K562 (cell line): ENCODE data around the gene IZUMO4. TPM values are rescaled to one million over a fixed set of nuclear protein-coding genes. Genes with fewer than 3 reads are reported as not detected.

ENCODE experiments used
- ATAC-seq: fragments of 200-7000 bp; cut with Tn5 transposase; 3 replicates; pipeline ENCODE4 v1.9.1; 2020; ENCODE audit warnings: moderate library complexity
- BruUV-seq: library from RNA; stranded (reverse); fragments of 400-500 nt; replicated peaks from 2 replicates; lab custom pipeline; 2021; lab: Mats Ljungman, UMichigan
- CTCF ChIA-PET: fragments of 300-600 bp; formaldehyde crosslinking; extraction: SDS; loops from one replicate; lab custom pipeline; 2021; ENCODE audit warnings: low intra/inter-chr PET ratio; lab: Yijun Ruan, JAX
- POLR2A ChIA-PET: fragments of 300-600, 350-650 bp; sonication (Branson Sonifier 250); formaldehyde crosslinking; extraction: SDS; loops from one replicate; lab custom pipeline; 2021; ENCODE audit warnings: antibody characterized with exemption, inconsistent platforms; lab: Yijun Ruan, JAX
- DNase-seq, 4 experiments: peaks; one replicate each; pipeline versions ENCODE4 v3.0.0 to v3.0.0-alpha.2; 2011 to 2018; ENCODE audit warnings: low spot score in 3 of 4, mixed read lengths in 3 of 4; ENCODE audit errors: extremely low read depth in 1 of 4
- FAIRE-seq: peaks from 2 replicates; lab custom pipeline; 2011; peaks lifted over from hg19 to GRCh38; lab: Jason Lieb, UNC
- H2AFZ ChIP-seq: 2 replicates; pipeline ENCODE4 v1.6.0; 2011; ENCODE audit warnings: low read depth, low read length, control low read depth, inconsistent platforms
- H3K27ac ChIP-seq: fragments of 200-600 bp; 3 replicates; pipeline ENCODE4 v1.8.0; 2011; ENCODE audit warnings: low read depth, mild to moderate bottlenecking, control low read depth, inconsistent platforms, low read length, moderate library complexity, mixed read lengths; ENCODE audit errors: extremely low read depth
- H3K27me3 ChIP-seq, 2 experiments: fragments of 300-600 bp in 1 of 2; 2 replicates in 1 of 2; 3 replicates in 1 of 2; pipeline versions ENCODE4 v1.6.0 to v1.8.0; 2011; ENCODE audit warnings: inconsistent platforms in 2 of 2, low read length in 2 of 2, mild to moderate bottlenecking in 1 of 2, mixed read lengths in 1 of 2, moderate library complexity in 1 of 2; ENCODE audit not compliant: control insufficient read depth in 2 of 2, insufficient read depth in 2 of 2
- H3K36me3 ChIP-seq: fragments of 300-600 bp; 3 replicates; pipeline ENCODE4 v1.8.0; 2011; ENCODE audit warnings: mild to moderate bottlenecking, low read length, inconsistent platforms; ENCODE audit not compliant: control insufficient read depth, insufficient read depth
- H3K4me1 ChIP-seq, 2 experiments: fragments of 200-600 bp in 1 of 2; replicated peaks in 1 of 2; 2 replicates in 1 of 2; 3 replicates in 1 of 2; pipeline versions ENCODE4 v1.5.1 to v1.8.0; 2011; ENCODE audit warnings: inconsistent platforms in 2 of 2, low read length in 2 of 2, mild to moderate bottlenecking in 1 of 2, mixed read lengths in 1 of 2, moderate library complexity in 1 of 2; ENCODE audit not compliant: control insufficient read depth in 2 of 2, insufficient read depth in 2 of 2
- H3K4me2 ChIP-seq: 2 replicates; pipeline ENCODE4 v1.6.1; 2011; ENCODE audit warnings: low read length, control low read depth, inconsistent platforms, mixed read lengths; ENCODE audit not compliant: insufficient read depth
- H3K4me3 ChIP-seq: fragments of 200-600 bp; sonication (generic), shearing (Covaris generic); 2 replicates; pipeline ENCODE4 v1.5.1; 2016; ENCODE audit warnings: control low read depth, inconsistent platforms
- H3K79me2 ChIP-seq: fragments of 200-600 bp; 3 replicates; pipeline ENCODE4 v1.8.0; 2011; ENCODE audit warnings: low read length, inconsistent platforms; ENCODE audit not compliant: control insufficient read depth, insufficient read depth
- H3K9ac ChIP-seq, 2 experiments: 2 replicates each; pipeline versions ENCODE4 v1.6.0 to v1.6.1; 2011; ENCODE audit warnings: low read depth in 2 of 2, low read length in 2 of 2, control low read depth in 1 of 2, inconsistent platforms in 1 of 2, mild to moderate bottlenecking in 1 of 2, mixed read lengths in 1 of 2; ENCODE audit not compliant: insufficient read depth in 1 of 2
- H3K9me1 ChIP-seq: one replicate; pipeline ENCODE4 v1.6.0; 2011; ENCODE audit warnings: inconsistent platforms, mild to moderate bottlenecking, low read length, moderate library complexity; ENCODE audit not compliant: control insufficient read depth, insufficient read depth
- H3K9me3 ChIP-seq: replicated peaks from 2 replicates; pipeline ENCODE4 v1.5.1; 2011; ENCODE audit warnings: low read depth, low read length, inconsistent platforms; ENCODE audit not compliant: control insufficient read depth, insufficient read depth
- H4K20me1 ChIP-seq: replicated peaks from 2 replicates; pipeline ENCODE4 v1.6.1; 2011; ENCODE audit warnings: low read length, inconsistent platforms, mixed read lengths; ENCODE audit not compliant: control insufficient read depth, insufficient read depth
- BHLHE40 ChIP-seq: IDR thresholded peaks from 2 replicates; pipeline ENCODE4 v1.6.1; 2011; ENCODE audit warnings: low read length, improper control_type of control experiment
- ELF2 ChIP-seq: fragments of 250-450 bp; sonication (Bioruptor Pico); IDR thresholded peaks from 2 replicates; pipeline ENCODE4 v1.5.0; 2021; ENCODE audit warnings: mild to moderate bottlenecking
- ESRRB ChIP-seq: fragments of 250-450 bp; sonication (Bioruptor Pico); IDR thresholded peaks from 2 replicates; pipeline ENCODE4 v1.5.0; 2020; ENCODE audit warnings: mild to moderate bottlenecking, moderate library complexity, borderline replicate concordance
- MTA3 ChIP-seq: fragments of 450-650 bp; formaldehyde crosslinking; IDR thresholded peaks from 2 replicates; pipeline ENCODE4 v1.6.1; 2017; ENCODE audit warnings: mild to moderate bottlenecking, borderline replicate concordance
- NCOA6 ChIP-seq: fragments of 450-650 bp; IDR thresholded peaks from 2 replicates; pipeline ENCODE4 v1.6.1; 2017; ENCODE audit warnings: mild to moderate bottlenecking
- NR2F6 ChIP-seq: fragments of 450-650 bp; formaldehyde crosslinking; IDR thresholded peaks from 2 replicates; pipeline ENCODE4 v1.4.0; 2020; ENCODE audit warnings: mild to moderate bottlenecking
- PHF21A ChIP-seq: fragments of 450-650 bp; IDR thresholded peaks from 2 replicates; pipeline ENCODE4 v1.6.1; 2017; ENCODE audit warnings: low read depth, borderline replicate concordance
- ZBTB33 ChIP-seq: sonication (generic); formaldehyde crosslinking; IDR thresholded peaks from 2 replicates; pipeline ENCODE4 v1.8.1; 2023; ENCODE audit warnings: mild to moderate bottlenecking, missing genetic modification reagents
- ZNF232 ChIP-seq: sonication (generic); formaldehyde crosslinking; IDR thresholded peaks from 2 replicates; pipeline ENCODE4 v1.8.0; 2022; ENCODE audit warnings: mild to moderate bottlenecking, missing genetic modification reagents
- WGBS: fragments of 100-300 bp; shearing (Covaris generic); methylation state at CpG from one replicate; pipeline ENCODE4 v1.1.6; 2016; ENCODE audit warnings: low coverage, mixed read lengths; ENCODE audit not compliant: insufficient coverage; ENCODE audit errors: missing lambda C conversion rate; 5-methylcytosine and 5-hydroxymethylcytosine counted together
- in situ Hi-C: fragments of 300-500 bp; cut with MboI; formaldehyde crosslinking; loops from 4 replicates; pipeline ENCODE4 v1.15.0; 2018; ENCODE audit warnings: inconsistent platforms, mixed read lengths
- intact Hi-C: fragments of 100-400 bp; cut with micrococcal nuclease; formaldehyde crosslinking; loops from 2 replicates; pipeline ENCODE4 v1.14.2; 2022
- polyA plus RNA-seq, 8 experiments: library from polyadenylated mRNA; depleted of rRNA in 4 of 8; stranded (reverse) in 5 of 8; unstranded in 3 of 8; fragments of >200 nt; fragmentation: Nextera tagmentation in 2 of 8; fragmentation: Illumina TruSeq in 1 of 8; extraction: Ambion mirVana in 2 of 8; extraction: Trizol in 1 of 8; gene quantifications; 2 replicates each; pipeline versions ENCODE4 v1.2.1 to v1.2.3, GENCODE V29; 2011 to 2014; ENCODE audit warnings: inconsistent platforms in 1 of 8, missing spikeins in 1 of 8
- total RNA-seq, 7 experiments: library from RNA; depleted of rRNA in 6 of 7; stranded (reverse); fragments of >200 nt in 6 of 7; fragmentation: Illumina TruSeq in 2 of 7; extraction: Trizol in 2 of 7; gene quantifications; 2 replicates each; pipeline versions ENCODE4 v1.2.1 to v1.2.3, GENCODE V29; 2011 to 2021; ENCODE audit warnings: low replicate concordance in 1 of 7

The IZUMO4 gene
- total and polyA plus RNA-seq, 9 of the 15 experiments (the other 6 are each of a cell fraction or from before 2014, with no cell fraction given) = 0.07 to 3.9 (median 1.2) TPM

- ChIA-PET POLR2A (interaction anchor here (0.6 to 6.8 kb wide), 4 partner anchors 16 to 572 kb away, joined by 3 to 72 read pairs (median 6); no protein-coding TSS in a partner anchor), CTCF (no interaction called here)
- in situ Hi-C loops (no loop called here), intact Hi-C loops (loop anchor here (5.0 kb wide), 1 partner anchor 137 kb away; no protein-coding TSS in a partner anchor)
- DNase-seq (no peak), ATAC-seq (no peak), FAIRE-seq (no peak)
- H3K9me3 ChIP-seq = no peaks in the 10 kb centered on the region
- H3K79me2 ChIP-seq = peaks cover 9% of the 10 kb centered on the region; the same call in 2 of the 3 replicates
- H3K27me3 ChIP-seq = no peaks in the 10 kb centered on the region
- no peaks in the 10 kb centered on the region for H3K9me1 ChIP-seq
- H3K36me3 ChIP-seq = no peaks in the 10 kb centered on the region
- no peak overlapping the region for H3K27ac ChIP-seq
- peaks cover 23 to 54% of the 10 kb centered on the region in 2 experiments for H3K4me1 ChIP-seq
- 74% methylated on average over 7 of the region's 8 CpGs for WGBS
- H3K4me3 ChIP-seq = no peak overlapping the region
- no peaks in the 10 kb centered on the region for H4K20me1 ChIP-seq
- TF ChIP-seq NR2F6 (no peak), MTA3 (no peak), ZNF232 (no peak), PHF21A (no peak), BHLHE40 (no peak), NCOA6 (no peak), ESRRB (no peak)
- TF ChIP-seq, all 486 proteins: peak for 0
- Histone ChIP-seq H2AFZ (no peak overlapping the region), H3K9ac (no peak overlapping the region), H3K4me2 (no peak overlapping the region)
- no TSS peak for BruUV-seq
Observed at GRCh38 chr19:2063824-2064223, 32.9 kb upstream of the IZUMO4 start.

DNA sequence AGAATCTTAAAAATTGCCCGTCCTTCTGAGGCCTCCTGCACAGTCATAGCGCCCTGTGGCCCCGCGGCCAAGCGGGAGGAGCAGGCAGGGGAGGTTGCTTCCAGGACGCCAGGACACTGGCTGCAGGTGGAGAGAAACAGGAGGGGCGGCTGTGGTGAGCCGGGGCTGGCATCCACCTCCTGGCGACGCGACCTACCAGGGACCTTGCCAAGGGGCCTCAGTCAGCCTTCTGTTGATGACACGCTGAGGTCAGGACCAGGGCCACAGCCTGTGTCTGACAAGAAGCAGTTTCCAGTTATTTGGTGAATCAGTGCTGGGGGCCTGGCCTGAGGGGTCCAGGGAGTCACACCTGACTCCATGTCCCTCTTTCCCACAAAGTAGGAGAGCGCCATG, 32.3 kb upstream of the IZUMO4 start:
- BruUV-seq = no TSS peak
- in situ Hi-C loops (no loop called here), intact Hi-C loops (loop anchor here (5.0 kb wide), 1 partner anchor 137 kb away; no protein-coding TSS in a partner anchor)
- H3K4me3 ChIP-seq = no peak overlapping the region
- 86% methylated on average over 9 of the region's 13 CpGs for WGBS
- ATAC-seq (no peak), FAIRE-seq (no peak), DNase-seq (no peak)
- H3K36me3 ChIP-seq = no peaks in the 10 kb centered on the region
- H2AFZ ChIP-seq = no peak overlapping the region
- no peaks in the 10 kb centered on the region for H3K9me3 ChIP-seq
- H3K4me2 ChIP-seq = no peak overlapping the region
- no peak overlapping the region for H3K27ac ChIP-seq
- no peak for TF ChIP-seq ELF2 (CRISPR knock-in tag)
- TF ChIP-seq ZBTB33 (CRISPR knock-in tag) = peak; percentile 76
- H3K9ac ChIP-seq = peak overlapping the region in 1 of 2 experiments; percentile 81; a peak in 2 of 4 replicates
- CTCF ChIA-PET = no interaction called here
- peaks cover 9% of the 10 kb centered on the region; the same call in 2 of the 3 replicates for H3K79me2 ChIP-seq
- no peaks in the 10 kb centered on the region for H4K20me1 ChIP-seq
- POLR2A ChIA-PET = interaction anchor here (6.8 kb wide), 1 partner anchor 16 kb away, joined by 72 read pairs; no protein-coding TSS in a partner anchor
- peaks cover 18 to 54% of the 10 kb centered on the region in 2 experiments for H3K4me1 ChIP-seq
- no peaks in the 10 kb centered on the region for H3K27me3 ChIP-seq
- H3K9me1 ChIP-seq = no peaks in the 10 kb centered on the region
